Neural cell (in vitro differentiated cells): ENCODE results near the gene RBPJL. TPM values are rescaled to one million over a fixed set of nuclear protein-coding genes. Genes with fewer than 3 reads are reported as not detected.
A peak's percentile ranks its signal among the peaks of the same experiment; 100 is the strongest.

Source experiments
- H2AFZ ChIP-seq: fragments of 200-600, 300-800 bp; sonication (generic), shearing (Covaris generic); 2 replicates; pipeline ENCODE4 v1.6.0; 2014; ENCODE audit warnings: low read depth, mild to moderate bottlenecking, antibody characterized with exemption, low read length, moderate library complexity
- H3F3A ChIP-seq: fragments of 200-600 bp; shearing (Covaris generic); 2 replicates; pipeline ENCODE4 v1.6.1; 2016; ENCODE audit warnings: mild to moderate bottlenecking, moderate library complexity, mixed read lengths, antibody characterized with exemption, low read length; ENCODE audit not compliant: insufficient read depth, poor library complexity, severe bottlenecking
- H3K27ac ChIP-seq: fragments of 200-600, 300-800 bp; sonication (generic), shearing (Covaris generic); 2 replicates; pipeline ENCODE4 v1.5.1; 2014; ENCODE audit warnings: mild to moderate bottlenecking, low read length, moderate library complexity
- H3K27me3 ChIP-seq: fragments of 300-800, 200-600 bp; sonication (generic), shearing (Covaris generic); 2 replicates; pipeline ENCODE4 v1.6.0; 2014; ENCODE audit warnings: mild to moderate bottlenecking, low read depth, low read length, moderate library complexity; ENCODE audit not compliant: insufficient read depth
- H3K36me3 ChIP-seq: fragments of 300-800, 200-600 bp; sonication (generic), shearing (Covaris generic); 2 replicates; pipeline ENCODE4 v1.5.1; 2014; ENCODE audit warnings: mild to moderate bottlenecking, antibody characterized with exemption, low read length, moderate library complexity; ENCODE audit not compliant: insufficient read depth
- H3K4me2 ChIP-seq: fragments of 300-800, 200-600 bp; sonication (generic), shearing (Covaris generic); 2 replicates; pipeline ENCODE4 v1.6.0; 2014; ENCODE audit warnings: mild to moderate bottlenecking, low read length
- H3K4me3 ChIP-seq: fragments of 300-800, 200-600 bp; sonication (generic), shearing (Covaris generic); 2 replicates; pipeline ENCODE4 v1.5.1; 2014; ENCODE audit warnings: mild to moderate bottlenecking, low read length, moderate library complexity
- H3K79me2 ChIP-seq: fragments of 200-600 bp; shearing (Covaris generic); replicated peaks from 2 replicates; pipeline ENCODE4 v1.6.0; 2014; ENCODE audit warnings: mild to moderate bottlenecking, low read length, moderate library complexity; ENCODE audit not compliant: insufficient read depth
- H3K9ac ChIP-seq: fragments of 300-800, 200-600 bp; sonication (generic), shearing (Covaris generic); 2 replicates; pipeline ENCODE4 v1.6.1; 2016; ENCODE audit warnings: mild to moderate bottlenecking, low read length, mixed read lengths
- H3K9me2 ChIP-seq: fragments of 200-600 bp; shearing (Covaris generic); 2 replicates; pipeline ENCODE4 v1.6.1; 2016; ENCODE audit warnings: mild to moderate bottlenecking, low read length, mixed read lengths; ENCODE audit not compliant: insufficient read depth
- H3K9me3 ChIP-seq: fragments of 200-600, 300-800 bp; sonication (generic), shearing (Covaris generic); 2 replicates; pipeline ENCODE4 v1.6.1; 2016; ENCODE audit warnings: mild to moderate bottlenecking, mixed run types, low read length, moderate library complexity, mixed read lengths
- H4K20me1 ChIP-seq: fragments of 200-600 bp; shearing (Covaris generic); 2 replicates; pipeline ENCODE4 v1.6.1; 2016; ENCODE audit warnings: mild to moderate bottlenecking, mixed run types; ENCODE audit not compliant: insufficient read depth
- CTCF ChIP-seq: fragments of 450-650 bp; IDR thresholded peaks from 2 replicates; pipeline ENCODE4 v1.5.1; 2014; ENCODE audit warnings: antibody characterized with exemption, mild to moderate bottlenecking, moderate library complexity; ENCODE audit not compliant: poor library complexity, severe bottlenecking
- EP300 ChIP-seq: fragments of 450-650 bp; conservative IDR thresholded peaks from 2 replicates; pipeline ENCODE4 v1.6.1; 2014; ENCODE audit warnings: antibody characterized with exemption, mild to moderate bottlenecking, moderate library complexity; ENCODE audit not compliant: poor library complexity, severe bottlenecking
- EZH2 ChIP-seq: fragments of 200-600, 300-800 bp; shearing (Covaris generic), sonication (generic); IDR thresholded peaks from 2 replicates; pipeline ENCODE4 v1.6.1; 2014; ENCODE audit warnings: antibody characterized with exemption, low read length, borderline replicate concordance, mild to moderate bottlenecking; ENCODE audit not compliant: insufficient read depth, poor library complexity, severe bottlenecking
- MXI1 ChIP-seq: fragments of 450-650 bp; conservative IDR thresholded peaks from 2 replicates; pipeline ENCODE4 v1.6.1; 2014; ENCODE audit warnings: antibody characterized with exemption, mild to moderate bottlenecking; ENCODE audit not compliant: poor library complexity, severe bottlenecking
- POLR2AphosphoS5 ChIP-seq: IDR thresholded peaks from 2 replicates; pipeline ENCODE4 v1.6.1; 2012
- RAD21 ChIP-seq: fragments of 450-650 bp; conservative IDR thresholded peaks from 2 replicates; pipeline ENCODE4 v1.6.1; 2014; ENCODE audit warnings: antibody characterized with exemption, mild to moderate bottlenecking, moderate library complexity
- REST ChIP-seq: IDR thresholded peaks from 2 replicates; pipeline ENCODE4 v1.6.1; 2012; ENCODE audit warnings: borderline replicate concordance
- SMC3 ChIP-seq: fragments of 450-650 bp; conservative IDR thresholded peaks from 2 replicates; pipeline ENCODE4 v1.6.1; 2014; ENCODE audit warnings: antibody characterized with exemption, mild to moderate bottlenecking, moderate library complexity; ENCODE audit not compliant: poor library complexity
- TAF1 ChIP-seq: IDR thresholded peaks from 2 replicates; pipeline ENCODE4 v1.6.1; 2012; ENCODE audit warnings: low read depth
- polyA plus RNA-seq: library from polyadenylated mRNA; depleted of rRNA; stranded (reverse); fragments of >200 nt; gene quantifications from 2 replicates; pipeline ENCODE4 v1.2.3, GENCODE V29; 2014

RBPJL gene
- polyA plus RNA-seq, 1 donor from 2014 or later = not detected

GRCh38 chr20:45346851-45347250 lies 40.2 kb downstream of the RBPJL start:
- Histone ChIP-seq H3K9me3 (no peaks in the 10 kb centered on the region), H3K27me3 (peaks cover 15% of the 10 kb centered on the region), H3K9me2 (no peaks in the 10 kb centered on the region), H3K27ac (no peak overlapping the region), H3K4me2 (no peak overlapping the region), H3K36me3 (no peaks in the 10 kb centered on the region), H3F3A (no peaks in the 10 kb centered on the region), H4K20me1 (no peaks in the 10 kb centered on the region), H3K79me2 (no peaks in the 10 kb centered on the region), H3K4me3 (no peak overlapping the region), H2AFZ (no peak overlapping the region), H3K9ac (no peak overlapping the region)
- TF ChIP-seq EP300 (no peak), POLR2AphosphoS5 (no peak), TAF1 (no peak), EZH2 (no peak)

GRCh38 chr20:45347297-45347935 lies 40.8 kb downstream of the RBPJL start:
- H3K79me2 ChIP-seq = no peaks in the 10 kb centered on the region
- no peaks in the 10 kb centered on the region for H4K20me1 ChIP-seq
- TF ChIP-seq TAF1 (no peak), REST (no peak), EZH2 (no peak), RAD21 (no peak), EP300 (no peak), POLR2AphosphoS5 (no peak), CTCF (no peak), MXI1 (no peak), SMC3 (no peak)
- H3K36me3 ChIP-seq = no peaks in the 10 kb centered on the region
- H3K9me3 ChIP-seq = no peaks in the 10 kb centered on the region
- no peak overlapping the region for H3K27ac ChIP-seq
- no peak overlapping the region for H3K4me2 ChIP-seq
- H2AFZ ChIP-seq = no peak overlapping the region
- H3K9ac ChIP-seq = no peak overlapping the region
- H3K27me3 ChIP-seq = peaks cover 15% of the 10 kb centered on the region
- H3K9me2 ChIP-seq = no peaks in the 10 kb centered on the region
- peak overlapping the region; percentile 55 for H3K4me3 ChIP-seq
- no peaks in the 10 kb centered on the region for H3F3A ChIP-seq
